AG20443 (cell line): ENCODE data around the gene N4BP3.
A peak's percentile ranks its signal among the peaks of the same experiment; 100 is the strongest.
"Not testable (repeated sequence)": the region's sequence is repeated elsewhere in the genome, so short reads cannot be mapped to it uniquely, and the experiment has no call there.

ENCODE experiments used
- DNase-seq: peaks from one replicate; pipeline ENCODE4 v3.0.0; 2012; ENCODE audit warnings: low spot score, mixed read lengths

The N4BP3 gene, protein sequence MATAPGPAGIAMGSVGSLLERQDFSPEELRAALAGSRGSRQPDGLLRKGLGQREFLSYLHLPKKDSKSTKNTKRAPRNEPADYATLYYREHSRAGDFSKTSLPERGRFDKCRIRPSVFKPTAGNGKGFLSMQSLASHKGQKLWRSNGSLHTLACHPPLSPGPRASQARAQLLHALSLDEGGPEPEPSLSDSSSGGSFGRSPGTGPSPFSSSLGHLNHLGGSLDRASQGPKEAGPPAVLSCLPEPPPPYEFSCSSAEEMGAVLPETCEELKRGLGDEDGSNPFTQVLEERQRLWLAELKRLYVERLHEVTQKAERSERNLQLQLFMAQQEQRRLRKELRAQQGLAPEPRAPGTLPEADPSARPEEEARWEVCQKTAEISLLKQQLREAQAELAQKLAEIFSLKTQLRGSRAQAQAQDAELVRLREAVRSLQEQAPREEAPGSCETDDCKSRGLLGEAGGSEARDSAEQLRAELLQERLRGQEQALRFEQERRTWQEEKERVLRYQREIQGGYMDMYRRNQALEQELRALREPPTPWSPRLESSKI

DNA sequence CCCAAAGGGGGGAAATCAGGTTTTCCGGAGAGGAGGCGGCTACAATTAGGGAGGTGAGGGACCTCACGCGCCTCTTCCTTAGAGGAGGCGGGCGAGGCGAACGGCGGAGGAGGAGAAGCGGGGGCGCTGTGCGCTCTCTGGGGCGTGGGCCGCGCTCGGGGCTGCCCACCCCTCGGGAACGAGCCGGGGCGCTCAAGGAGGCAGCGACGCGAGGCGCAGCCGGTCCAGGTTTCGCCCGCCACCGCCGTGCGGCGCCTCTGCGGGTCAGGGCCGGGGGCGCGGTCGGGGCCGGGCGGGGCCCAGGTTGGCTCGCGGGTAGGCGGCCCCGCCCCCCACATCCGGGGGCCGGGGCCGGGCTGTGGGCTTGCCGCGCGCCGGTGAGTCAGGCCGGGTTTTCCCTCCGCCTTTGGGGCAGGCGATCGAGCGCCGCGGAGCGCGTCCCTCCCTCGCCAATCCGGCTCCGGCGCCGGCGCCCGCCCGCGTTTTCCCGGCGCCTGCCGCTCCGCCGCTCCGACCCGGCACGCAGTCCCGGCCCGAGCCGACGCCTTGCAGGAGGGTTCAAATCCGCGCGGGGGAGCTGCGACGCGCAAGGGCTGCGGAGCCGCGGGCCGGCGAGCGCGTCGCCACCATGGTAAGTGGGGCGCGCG is at the start of gene N4BP3:
Gene N4BP3 (plus strand): TSS at position 392 of the 647 bp plus-strand sequence. CDS start 6,052 bp downstream, outside the sequence.
- DNase-seq = peak; percentile 86

GRCh38 chr5:178067755-178068154 is 45.6 kb upstream of the N4BP3 start:
- DNase-seq = no peak

- no peak for DNase-seq
Measured at GRCh38 chr5:178068293-178068692, 45.0 kb upstream of the N4BP3 start.

GRCh38 chr5:178069909-178070308 is 43.4 kb upstream of the N4BP3 start:
- DNase-seq = peak; percentile 52

GRCh38 chr5:178071108-178071507 is 42.2 kb upstream of the N4BP3 start:
- DNase-seq = no peak

GRCh38 chr5:178072749-178073148 is 40.6 kb upstream of the N4BP3 start:
- no peak for DNase-seq

- no peak for DNase-seq
Measured at GRCh38 chr5:178074266-178074952, 38.9 kb upstream of the N4BP3 start.

GRCh38 chr5:178076965-178077364 is 36.4 kb upstream of the N4BP3 start:
- not testable (repeated sequence) for DNase-seq

- DNase-seq = no peak
Measured at GRCh38 chr5:178077751-178078150, 35.6 kb upstream of the N4BP3 start.

GRCh38 chr5:178078197-178079010 is 34.9 kb upstream of the N4BP3 start:
- peak; percentile 91 for DNase-seq

GRCh38 chr5:178080056-178080455 is 33.3 kb upstream of the N4BP3 start:
- no peak for DNase-seq

GRCh38 chr5:178080618-178081410 is 32.5 kb upstream of the N4BP3 start:
- DNase-seq = no peak

DNA sequence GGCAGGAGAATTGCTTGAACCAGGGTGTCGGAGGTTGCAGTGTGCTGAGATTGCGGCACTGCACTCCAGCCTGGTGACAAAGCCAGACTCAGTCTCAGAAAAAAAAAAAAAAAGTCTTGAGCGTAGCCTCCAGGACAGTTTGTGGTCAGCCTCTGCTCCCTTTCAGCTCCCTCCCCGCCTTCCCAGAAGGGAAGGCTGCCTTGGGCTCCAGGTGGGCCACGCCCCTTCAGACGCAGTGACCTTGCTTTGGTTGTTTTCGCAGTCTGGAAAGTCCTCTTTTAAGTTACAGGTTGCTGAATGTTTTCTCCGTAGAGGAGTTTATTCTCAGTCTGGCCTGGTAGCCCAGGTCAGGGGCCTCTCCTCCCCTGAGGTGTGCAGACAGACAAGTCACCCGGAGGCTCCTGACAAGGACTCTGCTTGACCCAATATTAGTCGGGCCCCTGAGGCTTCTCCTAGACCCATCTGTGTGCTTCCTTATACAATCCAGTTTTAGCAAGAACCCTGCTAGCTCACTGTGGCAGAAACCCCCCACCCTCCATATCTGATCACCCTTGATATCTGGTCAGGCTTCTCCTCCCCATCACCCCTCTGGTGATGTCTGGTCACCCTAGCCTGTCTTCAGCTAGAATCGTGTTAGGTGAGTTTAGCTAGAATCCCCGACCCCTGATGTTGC is 31.6 kb upstream of the N4BP3 start:
- no peak for DNase-seq

- DNase-seq = peak; percentile 48
Measured at GRCh38 chr5:178083922-178084321, 29.4 kb upstream of the N4BP3 start.

GRCh38 chr5:178085316-178085715 is 28.0 kb upstream of the N4BP3 start:
- DNase-seq = no peak

DNA sequence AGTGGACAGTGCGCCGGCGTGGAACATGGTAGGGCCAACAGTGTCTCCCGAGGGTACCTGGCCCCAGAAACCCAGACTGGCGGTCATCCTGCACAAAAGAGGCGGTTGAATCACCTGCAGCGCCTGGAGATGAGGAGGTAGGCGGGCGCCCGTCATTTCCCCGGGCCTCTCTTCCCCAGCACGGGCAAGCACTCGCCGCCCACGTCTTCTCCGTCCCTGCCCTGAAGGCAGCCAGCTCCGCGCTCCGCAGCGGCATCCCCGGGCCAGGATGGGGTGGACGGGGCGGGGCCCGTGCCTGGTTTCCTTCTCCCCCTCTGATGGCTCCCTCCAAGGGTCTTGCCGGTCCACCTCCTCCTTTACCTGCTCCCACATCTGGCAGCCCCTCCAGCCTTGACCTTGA is 27.1 kb upstream of the N4BP3 start:
- no peak for DNase-seq

- not testable (repeated sequence) for DNase-seq
Measured at GRCh38 chr5:178087199-178087598, 26.1 kb upstream of the N4BP3 start.

GRCh38 chr5:178090856-178091255 is 22.5 kb upstream of the N4BP3 start:
- no peak for DNase-seq

GRCh38 chr5:178093134-178093533 is 20.2 kb upstream of the N4BP3 start:
- no peak for DNase-seq

DNA sequence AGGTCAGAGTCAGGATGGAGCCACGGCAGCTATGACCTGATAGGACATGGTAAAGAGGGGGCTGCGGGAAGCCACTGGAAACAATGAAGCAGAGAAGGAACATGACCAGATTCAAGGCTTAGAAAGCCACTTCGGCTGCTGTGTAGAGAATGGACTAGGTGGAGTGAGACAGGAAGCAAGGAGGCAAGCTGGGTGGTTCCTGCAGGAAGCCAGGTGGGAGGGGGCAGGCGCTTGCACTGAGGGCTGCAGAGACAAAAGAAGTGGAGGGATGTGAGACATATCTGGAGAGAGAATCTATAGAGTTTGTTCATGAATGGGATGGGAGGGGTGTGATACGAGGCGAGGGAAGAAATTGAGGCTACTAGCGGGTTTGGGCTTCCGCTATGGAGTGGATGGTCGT is 19.0 kb upstream of the N4BP3 start:
- DNase-seq = no peak
